SK-N-SH (cell line): Measurements from ENCODE around the gene TAOK1.

Experiments
- CTCF ChIP-seq: fragments of 200-600 bp; sonication (generic); IDR thresholded peaks from 2 replicates; pipeline ENCODE4 v1.6.1; 2017; ENCODE audit warnings: antibody characterized with exemption, mild to moderate bottlenecking, moderate library complexity
- EZH2phosphoT487 ChIP-seq: fragments of 200-600 bp; sonication (generic); IDR thresholded peaks from 2 replicates; pipeline ENCODE4 v1.6.1; 2017; ENCODE audit warnings: low read depth, mixed run types, mild to moderate bottlenecking, antibody characterized with exemption, moderate library complexity, borderline replicate concordance
- JUND ChIP-seq: IDR thresholded peaks from 2 replicates; pipeline ENCODE4 v1.4.0; 2012
- POLR2AphosphoS5 ChIP-seq: IDR thresholded peaks from 2 replicates; pipeline ENCODE4 v1.6.1; 2012; ENCODE audit warnings: low read depth, low read length
- RAD21 ChIP-seq: IDR thresholded peaks from 2 replicates; pipeline ENCODE4 v1.6.1; 2012; ENCODE audit warnings: mild to moderate bottlenecking, low read length
- REST ChIP-seq: IDR thresholded peaks from 2 replicates; pipeline ENCODE4 v1.6.1; 2012; ENCODE audit warnings: mild to moderate bottlenecking, low read depth, low read length, moderate library complexity
- USF1 ChIP-seq: IDR thresholded peaks from 2 replicates; pipeline ENCODE4 v1.4.0; 2012; ENCODE audit warnings: low read depth, borderline replicate concordance

GRCh38 chr17:29577385-29578211 is 187.4 kb downstream of the TAOK1 start:
- no peak for TF ChIP-seq EZH2phosphoT487
- no peak for TF ChIP-seq RAD21
- TF ChIP-seq USF1: no peak
- TF ChIP-seq CTCF: no peak
- TF ChIP-seq POLR2AphosphoS5: no peak
- TF ChIP-seq REST: no peak
- TF ChIP-seq JUND: no peak
